Progenitor cell of endocrine pancreas (in vitro differentiated cells): ENCODE measurements around the gene HS3ST6. TPM values are rescaled to one million over a fixed set of nuclear protein-coding genes. Genes with fewer than 3 reads are reported as not detected.
"Not testable (repeated sequence)": the region's sequence is repeated elsewhere in the genome, so short reads cannot be mapped to it uniquely, and the experiment has no call there.

ENCODE experiments used
- DNase-seq: peaks from one replicate; pipeline ENCODE4 v3.0.0; 2021; ENCODE audit warnings: low spot score; ENCODE audit not compliant: unreplicated experiment
- H3K27ac Mint-ChIP-seq: 2 replicates; pipeline ENCODE4 v1.8.0; 2021; ENCODE audit warnings: mild to moderate bottlenecking, moderate library complexity, mixed read lengths
- H3K27me3 Mint-ChIP-seq: 2 replicates; pipeline ENCODE4 v1.8.0; 2021; ENCODE audit warnings: mixed read lengths
- H3K36me3 Mint-ChIP-seq: 2 replicates; pipeline ENCODE4 v1.8.0; 2022; ENCODE audit warnings: mixed read lengths; ENCODE audit not compliant: insufficient read depth
- H3K4me1 Mint-ChIP-seq: 2 replicates; pipeline ENCODE4 v1.8.0; 2021; ENCODE audit warnings: low read depth, mixed read lengths
- H3K4me3 Mint-ChIP-seq: 2 replicates; pipeline ENCODE4 v1.8.0; 2021; ENCODE audit warnings: low read depth, mild to moderate bottlenecking, moderate library complexity, mixed read lengths
- H3K9me3 Mint-ChIP-seq: 2 replicates; pipeline ENCODE4 v1.8.0; 2021; ENCODE audit warnings: low read depth, mixed read lengths
- CTCF ChIP-seq: fragments of 200-600 bp; sonication (generic); IDR thresholded peaks from one replicate; pipeline ENCODE4 v1.5.0; 2021; ENCODE audit warnings: antibody characterized with exemption, mild to moderate bottlenecking; ENCODE audit not compliant: unreplicated experiment
- total RNA-seq: library from RNA; stranded (reverse); gene quantifications from 2 replicates; pipeline ENCODE4 v1.2.1, GENCODE V29; 2021

HS3ST6 gene
- total RNA-seq, 1 donor from 2014 or later, result 0.46 TPM

GRCh38 chr16:1877089-1877488, 41.1 kb downstream of the HS3ST6 start:
- no peak for TF ChIP-seq CTCF
- Mint-ChIP-seq H3K27me3 (peaks cover 50% of the 10 kb centered on the region), H3K4me1 (no peaks in the 10 kb centered on the region), H3K27ac (no peak overlapping the region), H3K4me3 (no peak overlapping the region), H3K9me3 (peaks cover 3% of the 10 kb centered on the region), H3K36me3 (peaks cover 3% of the 10 kb centered on the region)
- no peak for DNase-seq

GRCh38 chr16:1876468-1876867, 41.7 kb downstream of the HS3ST6 start:
- no peak overlapping the region for H3K27ac Mint-ChIP-seq
- peaks cover 3% of the 10 kb centered on the region for H3K9me3 Mint-ChIP-seq
- TF ChIP-seq CTCF, result no peak
- peaks cover 51% of the 10 kb centered on the region for H3K27me3 Mint-ChIP-seq
- no peak overlapping the region for H3K4me3 Mint-ChIP-seq
- peaks cover 3% of the 10 kb centered on the region for H3K36me3 Mint-ChIP-seq
- no peaks in the 10 kb centered on the region for H3K4me1 Mint-ChIP-seq
- DNase-seq, result no peak

- H3K36me3 Mint-ChIP-seq, H3K4me1 Mint-ChIP-seq, H3K27ac Mint-ChIP-seq, H3K9me3 Mint-ChIP-seq, DNase-seq, H3K4me3 Mint-ChIP-seq: not testable (repeated sequence)
- peaks cover 51% of the 10 kb centered on the region for H3K27me3 Mint-ChIP-seq
Measured at GRCh38 chr16:1876066-1876465, 42.1 kb downstream of the HS3ST6 start.

- H3K4me1 Mint-ChIP-seq, result no peaks in the 10 kb centered on the region
- H3K36me3 Mint-ChIP-seq, result peaks cover 3% of the 10 kb centered on the region
- no peak overlapping the region for H3K27ac Mint-ChIP-seq
- no peak for DNase-seq
- H3K9me3 Mint-ChIP-seq, result peaks cover 3% of the 10 kb centered on the region
- H3K27me3 Mint-ChIP-seq, result peaks cover 55% of the 10 kb centered on the region
- no peak overlapping the region for H3K4me3 Mint-ChIP-seq
- TF ChIP-seq CTCF, result no peak
Measured at GRCh38 chr16:1874854-1875253, 43.4 kb downstream of the HS3ST6 start.

GRCh38 chr16:1871974-1872635, 46.1 kb downstream of the HS3ST6 start, which contains the start of gene MEIOB:
TSS of gene MEIOB (minus strand) at chr16:1872164. CDS start at chr16:1868175, 3,989 bp downstream.
- Mint-ChIP-seq H3K9me3 (peaks cover 3% of the 10 kb centered on the region), H3K36me3 (peaks cover 3% of the 10 kb centered on the region), H3K27ac (no peak within 1 kb of the TSS), H3K4me3 (no peak within 1 kb of the TSS), H3K27me3 (peaks cover 35% of the 10 kb centered on the region), H3K4me1 (no peaks in the 10 kb centered on the region)
- DNase-seq, result no peak
- no peak for TF ChIP-seq CTCF
